ENCODE data around the gene ODF4.
A peak's percentile ranks its signal among the peaks of the same experiment; 100 is the strongest.
"Not testable (repeated sequence)": the region's sequence is repeated elsewhere in the genome, so short reads cannot be mapped to it uniquely, and the experiment has no call there.

ODF4 gene

GRCh38 chr17:8393470-8394231, 54.0 kb downstream of the ODF4 start:
- H3K27me3 Mint-ChIP-seq: peaks cover 23% of the 10 kb centered on the region
- H3K27ac Mint-ChIP-seq (ENCODE audit: low read depth): peak overlapping the region; percentile 94
- peak; percentile 97 for ATAC-seq (replicated peaks; ENCODE audit: extremely low read depth, poor library complexity, severe bottlenecking)
- H3K4me3 Mint-ChIP-seq: peak overlapping the region; percentile 42
- H3K9me3 Mint-ChIP-seq: no peaks in the 10 kb centered on the region
- peak in 1 of 2 donors; percentile 42 for DNase-seq (ENCODE audit: low spot score in 2 of 2)
- H3K4me1 Mint-ChIP-seq: peaks cover 22% of the 10 kb centered on the region
- H3K36me3 Mint-ChIP-seq (ENCODE audit: insufficient read depth): peaks cover 5% of the 10 kb centered on the region

- ATAC-seq (replicated peaks; ENCODE audit: extremely low read depth, poor library complexity, severe bottlenecking); H3K9me3 Mint-ChIP-seq; H3K27ac Mint-ChIP-seq (ENCODE audit: low read depth); H3K4me3 Mint-ChIP-seq; DNase-seq (ENCODE audit: low spot score in 2 of 2); H3K36me3 Mint-ChIP-seq (ENCODE audit: insufficient read depth): not testable (repeated sequence)
- Mint-ChIP-seq H3K27me3 (peaks cover 23% of the 10 kb centered on the region), H3K4me1 (peaks cover 16% of the 10 kb centered on the region)
Observed at GRCh38 chr17:8394497-8394896, 54.9 kb downstream of the ODF4 start.

Measured in central memory CD8-positive, alpha-beta T cell (primary cell).